Duodenal mucosa (tissue), 2 donors: ENCODE measurements around the gene ITSN2.

Experiments
- H3K27ac ChIP-seq: one replicate; pipeline ENCODE4 v1.7.0; 2013; ENCODE audit warnings: low read depth, low read length
- H3K27me3 ChIP-seq, 2 donors: one replicate each; pipeline ENCODE4 v1.7.0; 2013; ENCODE audit warnings: low read length in 2 of 2, control low read depth in 1 of 2; ENCODE audit not compliant: insufficient read depth in 2 of 2, control insufficient read depth in 1 of 2
- H3K36me3 ChIP-seq, 2 donors: one replicate each; pipeline ENCODE4 v1.7.0; 2013; ENCODE audit warnings: low read length in 2 of 2, control low read depth in 1 of 2; ENCODE audit not compliant: insufficient read depth in 2 of 2, control insufficient read depth in 1 of 2
- H3K4me1 ChIP-seq, 2 donors: one replicate each; pipeline ENCODE4 v1.7.0; 2013; ENCODE audit warnings: low read length in 2 of 2, control low read depth in 1 of 2; ENCODE audit not compliant: insufficient read depth in 2 of 2, control insufficient read depth in 1 of 2
- H3K4me3 ChIP-seq, 2 donors: one replicate each; pipeline ENCODE4 v1.7.0; 2013; ENCODE audit warnings: low read length in 2 of 2, low read depth in 1 of 2
- H3K9ac ChIP-seq, 2 donors: one replicate each; pipeline ENCODE4 v1.7.0; 2013; ENCODE audit warnings: low read length in 2 of 2, low read depth in 1 of 2
- H3K9me3 ChIP-seq, 2 donors: one replicate each; pipeline ENCODE4 v1.7.0; 2013; ENCODE audit warnings: low read length in 2 of 2, control low read depth in 1 of 2; ENCODE audit not compliant: control insufficient read depth in 1 of 2

ITSN2 gene

DNA sequence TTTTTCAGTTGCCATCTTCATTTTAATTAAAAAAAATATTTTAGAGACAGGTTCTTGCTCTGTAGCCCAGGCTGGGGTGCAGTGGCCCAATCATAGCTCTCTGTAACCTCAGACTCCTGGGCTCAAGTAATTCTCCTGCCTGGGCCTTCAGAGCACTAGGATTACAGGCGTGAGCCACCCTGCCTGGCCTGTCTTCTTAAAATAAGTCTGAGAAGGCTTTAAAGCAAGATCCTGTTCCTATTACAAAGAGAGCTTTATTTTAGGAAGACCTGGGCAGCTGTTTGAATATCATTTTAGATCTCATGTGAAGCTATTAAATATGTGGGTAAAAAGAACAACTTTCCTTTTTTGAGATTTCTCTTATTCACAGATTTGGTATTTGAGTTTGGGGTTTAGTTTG lies 184.0 kb downstream of the ITSN2 start:
- Histone ChIP-seq H3K36me3 (no peaks in the 10 kb centered on the region), H3K9me3 (no peaks in the 10 kb centered on the region), H3K27me3 (no peaks in the 10 kb centered on the region), H3K4me1 (no peaks in the 10 kb centered on the region), H3K27ac (no peak overlapping the region), H3K4me3 (no peak overlapping the region), H3K9ac (no peak overlapping the region)

DNA sequence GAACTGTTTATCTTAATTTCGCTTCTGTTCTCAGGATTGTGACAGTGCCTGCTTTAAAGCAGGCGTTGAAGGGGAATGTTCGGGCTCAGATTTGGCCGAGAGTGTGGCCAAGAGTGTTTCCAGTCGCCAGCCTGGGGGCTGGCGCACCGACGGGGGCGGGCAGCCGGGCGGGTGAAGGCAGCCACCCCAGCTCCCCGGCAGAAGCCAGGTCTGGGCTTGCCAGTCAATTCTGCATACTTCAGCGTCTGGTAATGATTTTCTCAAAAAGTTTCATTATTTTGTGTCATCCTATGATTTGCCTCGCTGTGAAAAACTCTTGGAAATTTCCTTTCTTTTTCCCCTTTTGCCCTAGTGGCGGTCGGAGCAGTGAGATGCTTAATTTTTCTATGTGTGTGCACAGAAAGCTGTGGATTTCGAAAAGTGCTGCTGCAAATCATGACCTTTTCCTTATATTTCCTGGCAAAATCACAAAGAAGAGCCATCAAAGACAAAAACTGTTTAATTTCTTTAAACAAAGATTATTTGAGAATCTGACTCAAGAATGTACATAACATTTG lies 184.6 kb downstream of the ITSN2 start:
- no peaks in the 10 kb centered on the region for H3K36me3 ChIP-seq

DNA sequence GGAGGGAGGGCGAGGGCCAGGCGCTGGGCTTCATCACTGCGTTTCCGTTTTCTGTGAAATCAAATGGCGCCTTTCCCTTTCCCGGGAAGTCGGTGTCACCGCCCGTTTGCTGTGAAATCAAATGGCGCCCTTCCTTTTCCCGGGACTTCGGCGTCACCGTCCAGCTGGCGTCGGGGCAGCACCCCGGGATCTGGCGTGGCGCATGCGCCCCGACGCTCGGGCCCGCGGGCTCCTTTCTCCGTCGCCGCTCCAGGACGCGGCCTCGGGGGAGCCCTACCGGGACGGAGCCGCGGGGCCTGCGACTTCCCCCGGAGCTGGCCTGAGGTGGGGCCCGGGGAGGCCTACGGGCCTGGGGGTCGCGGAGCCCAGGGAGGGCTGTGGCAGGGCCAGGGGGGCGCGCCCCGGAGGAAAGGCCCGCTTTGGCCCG lies 185.5 kb downstream of the ITSN2 start, which contains the start of gene FAM228A:
FAM228A (plus strand) TSS at position 203 of the 427 bp plus-strand sequence. CDS start 428 bp downstream, outside the sequence.
- H3K4me1 ChIP-seq = no peaks in the 10 kb centered on the region
- no peaks in the 10 kb centered on the region for H3K9me3 ChIP-seq
- H3K4me3 ChIP-seq = no peak within 1 kb of the TSS
- no peaks in the 10 kb centered on the region for H3K27me3 ChIP-seq
- no peak within 1 kb of the TSS for H3K27ac ChIP-seq
- no peaks in the 10 kb centered on the region for H3K36me3 ChIP-seq
- no peak within 1 kb of the TSS for H3K9ac ChIP-seq

More for the DNA sequence above, 184.6 kb downstream of the ITSN2 start:
- Histone ChIP-seq H3K4me3 (no peak overlapping the region), H3K9ac (no peak overlapping the region), H3K4me1 (no peaks in the 10 kb centered on the region), H3K27ac (no peak overlapping the region), H3K9me3 (no peaks in the 10 kb centered on the region), H3K27me3 (no peaks in the 10 kb centered on the region)

DNA sequence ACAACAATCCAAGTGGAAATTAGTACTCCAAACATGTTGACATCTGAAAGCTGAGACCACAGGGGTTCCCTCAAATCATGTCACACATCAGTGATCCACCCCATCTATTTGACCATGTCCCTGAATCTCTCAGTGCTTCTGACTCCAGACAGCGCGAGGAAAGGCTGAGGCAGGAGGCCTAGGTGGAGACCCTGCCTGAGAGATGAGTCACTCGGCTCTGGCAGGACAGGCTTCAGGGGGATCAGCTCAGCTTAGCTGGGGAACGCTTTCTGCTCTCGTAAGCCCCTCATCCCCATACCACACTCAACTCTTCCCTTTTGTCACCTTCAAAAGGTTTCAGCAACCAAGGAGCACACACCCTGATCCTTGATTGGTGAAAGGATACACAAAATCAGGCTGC lies 191.3 kb downstream of the ITSN2 start:
- H3K9ac ChIP-seq = no peak overlapping the region
- H3K9me3 ChIP-seq = no peaks in the 10 kb centered on the region
- no peaks in the 10 kb centered on the region for H3K4me1 ChIP-seq
- no peak overlapping the region for H3K27ac ChIP-seq
- no peak overlapping the region for H3K4me3 ChIP-seq
- no peaks in the 10 kb centered on the region for H3K27me3 ChIP-seq
- no peaks in the 10 kb centered on the region for H3K36me3 ChIP-seq

DNA sequence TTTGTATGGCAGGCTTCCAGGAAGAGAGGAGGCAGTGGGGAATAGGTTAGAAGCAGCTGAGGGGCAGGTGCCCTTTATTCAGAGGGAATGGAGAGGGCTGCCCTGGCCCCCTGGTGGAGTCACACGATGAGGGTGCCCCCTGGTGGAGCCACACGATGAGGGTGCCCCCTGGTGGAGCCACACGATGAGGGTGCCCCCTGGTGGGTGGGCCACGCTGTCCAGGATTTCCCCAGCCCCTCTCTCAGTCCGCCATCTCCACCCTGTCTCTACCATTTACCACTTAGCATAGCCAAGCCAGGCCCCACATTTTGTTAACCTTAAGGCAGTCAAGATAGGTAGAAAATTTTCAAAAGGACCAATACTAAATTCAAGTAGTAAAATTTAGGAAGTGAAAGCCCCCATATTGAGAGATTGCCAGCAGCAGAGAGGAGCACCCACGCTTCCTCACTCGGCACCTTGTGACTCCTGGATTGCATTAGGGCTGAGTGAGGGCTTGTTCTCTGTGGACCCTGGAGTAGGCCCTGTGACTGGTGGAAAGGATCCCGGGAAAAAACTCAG lies 195.8 kb downstream of the ITSN2 start:
- no peaks in the 10 kb centered on the region for H3K36me3 ChIP-seq
- no peaks in the 10 kb centered on the region for H3K27me3 ChIP-seq
- H3K9ac ChIP-seq = no peak overlapping the region
- peaks cover 0 to 3% of the 10 kb centered on the region in 2 donors for H3K9me3 ChIP-seq
- no peaks in the 10 kb centered on the region for H3K4me1 ChIP-seq
- no peak overlapping the region for H3K27ac ChIP-seq
- no peak overlapping the region for H3K4me3 ChIP-seq

DNA sequence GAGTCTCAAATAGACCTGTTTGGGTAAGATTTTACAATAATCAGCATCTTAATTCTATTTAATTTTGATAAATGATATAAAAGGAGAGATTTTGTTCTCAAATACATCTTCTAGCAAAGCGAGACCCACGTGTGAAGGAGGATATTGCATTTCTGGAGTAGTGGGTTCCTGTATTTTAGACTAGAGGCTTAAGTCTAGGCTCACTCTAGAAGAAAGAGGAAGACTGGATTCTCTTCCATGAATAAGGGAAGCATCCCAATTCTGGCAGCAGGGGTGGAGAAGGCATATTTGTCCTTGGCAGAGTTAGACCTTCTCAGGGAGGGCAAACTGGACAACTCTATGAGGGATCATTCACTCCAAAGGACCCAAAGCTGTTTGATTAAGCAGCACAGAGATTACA lies 196.7 kb downstream of the ITSN2 start:
- H3K9me3 ChIP-seq = peaks cover 0 to 3% of the 10 kb centered on the region in 2 donors
- H3K27me3 ChIP-seq = no peaks in the 10 kb centered on the region
- no peak overlapping the region for H3K27ac ChIP-seq
- H3K4me1 ChIP-seq = no peaks in the 10 kb centered on the region
- H3K36me3 ChIP-seq = no peaks in the 10 kb centered on the region
- no peak overlapping the region for H3K4me3 ChIP-seq
- H3K9ac ChIP-seq = no peak overlapping the region

DNA sequence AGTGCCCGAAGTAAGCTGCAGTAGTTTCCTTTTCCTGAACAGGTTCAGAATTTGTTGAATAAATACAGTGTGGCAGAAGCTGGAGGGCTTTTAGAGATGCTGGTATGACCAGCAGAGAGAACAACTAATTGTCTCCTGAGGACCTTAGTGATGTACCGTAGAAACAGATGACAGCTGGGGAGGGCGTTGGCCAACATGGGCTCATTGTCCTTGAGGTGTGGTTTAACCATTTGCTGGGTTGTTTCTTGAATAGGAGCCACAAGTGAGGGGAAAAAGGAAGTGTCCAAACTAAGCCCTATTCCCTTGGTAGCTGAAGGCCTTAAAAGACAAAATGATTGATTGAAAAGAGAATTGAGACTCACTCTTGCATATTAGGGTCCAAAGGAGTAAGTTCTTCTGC lies 197.2 kb downstream of the ITSN2 start:
- Histone ChIP-seq H3K4me1 (no peaks in the 10 kb centered on the region), H3K9ac (no peak overlapping the region), H3K27ac (no peak overlapping the region), H3K9me3 (peaks cover 0 to 3% of the 10 kb centered on the region in 2 donors), H3K27me3 (no peaks in the 10 kb centered on the region), H3K4me3 (no peak overlapping the region), H3K36me3 (no peaks in the 10 kb centered on the region)

DNA sequence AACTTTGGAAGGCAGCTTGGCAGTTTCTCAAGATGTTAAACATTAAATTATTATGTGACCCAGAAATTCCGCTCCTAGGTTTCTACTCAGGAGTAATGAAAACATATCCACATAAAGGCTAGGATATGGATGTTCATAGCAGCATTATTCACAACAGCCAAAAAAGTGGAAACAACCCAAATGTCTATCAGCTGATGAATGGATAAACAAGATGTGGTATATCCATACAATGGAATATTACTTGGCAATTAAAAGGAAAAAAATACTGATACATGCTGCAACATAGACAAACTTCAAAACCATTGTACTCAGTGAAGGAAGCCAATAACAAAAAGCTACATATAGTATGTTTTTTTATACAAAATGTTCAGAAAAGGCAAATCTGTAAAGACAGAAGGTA lies 197.8 kb downstream of the ITSN2 start:
- Histone ChIP-seq H3K4me1 (no peaks in the 10 kb centered on the region), H3K9me3 (peaks cover 0 to 3% of the 10 kb centered on the region in 2 donors), H3K4me3 (no peak overlapping the region), H3K27me3 (no peaks in the 10 kb centered on the region), H3K27ac (no peak overlapping the region), H3K36me3 (no peaks in the 10 kb centered on the region), H3K9ac (no peak overlapping the region)

DNA sequence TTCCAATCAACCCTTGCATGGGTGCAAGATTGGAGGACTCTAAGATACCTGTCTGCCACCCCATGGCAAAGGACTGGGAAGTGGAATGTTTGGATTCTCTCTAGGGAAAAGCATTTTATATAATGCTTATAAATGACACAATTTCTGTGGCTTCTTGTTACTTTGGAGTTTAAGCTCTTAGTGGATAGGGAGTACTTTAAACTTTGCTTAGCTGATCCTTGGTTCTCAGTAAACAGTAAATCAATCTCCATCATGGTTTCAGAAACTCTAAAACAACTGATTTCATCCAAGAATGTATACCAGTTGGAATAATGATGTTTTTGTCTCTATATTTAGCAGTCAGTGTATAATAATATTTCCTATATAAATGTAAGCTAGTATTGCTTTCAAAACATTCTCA lies 199.6 kb downstream of the ITSN2 start:
- Histone ChIP-seq H3K27ac (no peak overlapping the region), H3K27me3 (no peaks in the 10 kb centered on the region), H3K4me3 (no peak overlapping the region), H3K36me3 (no peaks in the 10 kb centered on the region), H3K9me3 (peaks cover 0 to 3% of the 10 kb centered on the region in 2 donors), H3K4me1 (no peaks in the 10 kb centered on the region), H3K9ac (no peak overlapping the region)

DNA sequence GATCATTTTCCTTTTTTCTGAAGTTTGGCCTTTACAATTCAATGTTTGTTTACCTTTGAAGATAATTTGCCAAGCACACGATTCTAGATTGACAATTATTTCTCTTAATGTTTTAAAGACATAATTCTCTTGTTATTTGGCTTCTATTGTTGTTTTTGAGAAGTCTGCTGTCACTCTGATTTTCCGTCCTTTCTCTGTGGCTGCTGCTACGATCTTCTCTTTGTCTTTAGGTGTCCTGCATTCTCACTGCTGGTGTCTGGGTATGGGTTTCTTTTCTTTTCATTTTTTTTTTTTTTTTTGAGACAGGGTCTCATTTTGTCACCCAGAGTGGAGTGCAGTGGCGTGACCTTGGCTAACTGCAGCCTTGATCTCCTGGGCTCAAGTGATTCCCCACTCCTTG lies 200.6 kb downstream of the ITSN2 start:
- Histone ChIP-seq H3K27ac (no peak overlapping the region), H3K9me3 (peaks cover 0 to 3% of the 10 kb centered on the region in 2 donors), H3K27me3 (no peaks in the 10 kb centered on the region), H3K4me3 (no peak overlapping the region), H3K9ac (no peak overlapping the region), H3K36me3 (no peaks in the 10 kb centered on the region), H3K4me1 (no peaks in the 10 kb centered on the region)
